C4-2B (cell line): ENCODE data around the gene KCNRG.
"Not testable (repeated sequence)": the region's sequence is repeated elsewhere in the genome, so short reads cannot be mapped to it uniquely, and the experiment has no call there.

Experiments
- CTCF ChIP-seq: fragments of 450-650 bp; conservative IDR thresholded peaks from 2 replicates; pipeline ENCODE4 v1.5.1; 2017; ENCODE audit warnings: mild to moderate bottlenecking
- ZFX ChIP-seq: fragments of 450-650 bp; IDR thresholded peaks from 2 replicates; pipeline ENCODE4 v1.6.1; 2017

GRCh38 chr13:50062336-50062735, 47.1 kb downstream of the KCNRG start:
- TF ChIP-seq CTCF, ZFX: not testable (repeated sequence)
